K562 (cell line): ENCODE data around the gene FHL1. TPM values are rescaled to one million over a fixed set of nuclear protein-coding genes. Genes with fewer than 3 reads are reported as not detected.

ENCODE experiments used
- ELF4 ChIP-seq: fragments of 450-650 bp; formaldehyde crosslinking; IDR thresholded peaks from 2 replicates; pipeline ENCODE4 v1.4.0; 2022; ENCODE audit warnings: missing genetic modification characterization
- PCBP1 ChIP-seq: fragments of 200-400 bp; formaldehyde crosslinking; IDR thresholded peaks from 2 replicates; pipeline ENCODE4 v1.6.1; 2018; ENCODE audit warnings: mild to moderate bottlenecking, low read depth, low read length; ENCODE audit not compliant: poor library complexity, severe bottlenecking
- RBM22 ChIP-seq: fragments of 200-400 bp; formaldehyde crosslinking; IDR thresholded peaks from 2 replicates; pipeline ENCODE4 v1.6.1; 2018; ENCODE audit warnings: low read length, low read depth; ENCODE audit not compliant: poor library complexity, severe bottlenecking
- ZNF133 ChIP-seq: fragments of 250-450 bp; sonication (Bioruptor Pico); IDR thresholded peaks from 2 replicates; pipeline ENCODE4 v1.4.0; 2020; ENCODE audit warnings: mild to moderate bottlenecking
- ZNF57 ChIP-seq: fragments of 450-650 bp; formaldehyde crosslinking; IDR thresholded peaks from 2 replicates; pipeline ENCODE4 v1.4.0; 2020; ENCODE audit warnings: mild to moderate bottlenecking, moderate library complexity
- polyA plus RNA-seq, 8 experiments: library from polyadenylated mRNA; depleted of rRNA in 4 of 8; stranded (reverse) in 5 of 8; unstranded in 3 of 8; fragments of >200 nt; fragmentation: Nextera tagmentation in 2 of 8; fragmentation: Illumina TruSeq in 1 of 8; extraction: Ambion mirVana in 2 of 8; extraction: Trizol in 1 of 8; gene quantifications; 2 replicates each; pipeline versions ENCODE4 v1.2.1 to v1.2.3, GENCODE V29; 2011 to 2014; ENCODE audit warnings: inconsistent platforms in 1 of 8, missing spikeins in 1 of 8
- total RNA-seq, 7 experiments: library from RNA; depleted of rRNA in 6 of 7; stranded (reverse); fragments of >200 nt in 6 of 7; fragmentation: Illumina TruSeq in 2 of 7; extraction: Trizol in 2 of 7; gene quantifications; 2 replicates each; pipeline versions ENCODE4 v1.2.1 to v1.2.3, GENCODE V29; 2011 to 2021; ENCODE audit warnings: low replicate concordance in 1 of 7
- TF ChIP-seq, protein P1 (sequence below), 2 experiments: fragments of 450-650 bp; conservative IDR thresholded peaks; 2 replicates each; pipeline ENCODE4 v1.6.1; 2017; ENCODE audit warnings: mild to moderate bottlenecking in 2 of 2, moderate library complexity in 2 of 2

FHL1 gene
- total and polyA plus RNA-seq, 9 of the 15 experiments (the other 6 are each of a cell fraction or from before 2014, with no cell fraction given) = 0.03 to 3.0 (median 0.13) TPM; not detected in 1

DNA sequence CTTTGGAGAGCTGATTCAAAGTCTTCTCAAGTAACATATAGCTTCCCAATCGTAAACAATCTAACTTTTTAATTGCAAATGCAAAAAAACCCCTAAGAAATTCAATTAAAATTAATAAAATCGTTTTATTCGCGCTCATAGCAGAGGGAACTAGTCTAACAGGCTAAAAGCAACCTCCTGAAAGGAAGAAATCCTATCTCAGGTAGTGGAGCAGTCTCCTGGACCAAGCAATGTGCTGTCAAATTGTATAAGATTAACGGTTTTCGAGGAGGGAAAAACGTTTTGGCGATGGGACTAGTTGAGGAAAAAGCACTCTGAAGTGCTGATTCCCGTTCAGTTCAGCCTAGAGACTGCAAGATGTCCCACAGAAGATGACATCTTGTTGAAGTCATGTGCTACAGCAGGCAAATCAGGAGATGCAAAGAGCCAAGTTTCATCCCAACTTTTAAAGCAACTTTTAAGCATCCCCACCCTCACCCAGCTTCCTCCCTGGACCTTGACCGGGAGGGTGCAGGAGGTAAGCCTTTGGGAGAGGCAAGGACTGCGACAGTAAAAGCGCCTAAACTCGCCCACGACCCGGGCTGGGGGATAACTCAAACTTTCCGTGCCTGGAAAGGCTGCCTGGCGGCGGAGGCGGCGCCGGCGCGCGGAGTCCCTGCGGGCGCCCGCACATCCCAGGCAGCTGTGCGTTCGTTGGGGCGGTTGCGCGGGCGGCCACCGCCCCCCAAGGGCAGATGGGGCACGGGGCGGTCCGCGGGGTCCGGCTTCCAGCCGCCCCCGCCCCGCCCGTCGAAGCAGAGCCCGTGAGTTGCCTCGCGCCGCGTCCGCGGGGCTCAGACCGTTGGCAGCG, 103.1 kb downstream of the FHL1 start (continued):
- TF ChIP-seq PCBP1 (no peak), ZNF133 (CRISPR knock-in tag) (no peak), ELF4 (CRISPR knock-in tag) (no peak), RBM22 (no peak), ZNF57 (CRISPR knock-in tag) (no peak)
- TF ChIP-seq, protein P1, sequence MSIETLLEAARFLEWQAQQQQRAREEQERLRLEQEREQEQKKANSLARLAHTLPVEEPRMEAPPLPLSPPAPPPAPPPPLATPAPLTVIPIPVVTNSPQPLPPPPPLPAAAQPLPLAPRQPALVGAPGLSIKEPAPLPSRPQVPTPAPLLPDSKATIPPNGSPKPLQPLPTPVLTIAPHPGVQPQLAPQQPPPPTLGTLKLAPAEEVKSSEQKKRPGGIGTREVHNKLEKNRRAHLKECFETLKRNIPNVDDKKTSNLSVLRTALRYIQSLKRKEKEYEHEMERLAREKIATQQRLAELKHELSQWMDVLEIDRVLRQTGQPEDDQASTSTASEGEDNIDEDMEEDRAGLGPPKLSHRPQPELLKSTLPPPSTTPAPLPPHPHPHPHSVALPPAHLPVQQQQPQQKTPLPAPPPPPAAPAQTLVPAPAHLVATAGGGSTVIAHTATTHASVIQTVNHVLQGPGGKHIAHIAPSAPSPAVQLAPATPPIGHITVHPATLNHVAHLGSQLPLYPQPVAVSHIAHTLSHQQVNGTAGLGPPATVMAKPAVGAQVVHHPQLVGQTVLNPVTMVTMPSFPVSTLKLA (conservative IDR thresholded peaks at IDR 0.05) = no peak
